AG10803 (cell line): ENCODE measurements around the gene TRIM36.

Source experiments
- DNase-seq: peaks from one replicate; pipeline ENCODE4 v3.0.0; 2010; ENCODE audit warnings: low read depth
- H3K4me3 ChIP-seq: 2 replicates; pipeline ENCODE4 v1.5.1; 2011; ENCODE audit warnings: mild to moderate bottlenecking, low read length, control low read depth
- TF ChIP-seq, protein P1 (sequence below): conservative IDR thresholded peaks from 2 replicates; pipeline ENCODE4 v1.5.1; 2011; ENCODE audit warnings: mild to moderate bottlenecking, low read length, control low read depth, inconsistent platforms

Gene TRIM36

GRCh38 chr5:115193295-115193694 is 23.6 kb upstream of the TRIM36 start:
- TF ChIP-seq, protein P1, sequence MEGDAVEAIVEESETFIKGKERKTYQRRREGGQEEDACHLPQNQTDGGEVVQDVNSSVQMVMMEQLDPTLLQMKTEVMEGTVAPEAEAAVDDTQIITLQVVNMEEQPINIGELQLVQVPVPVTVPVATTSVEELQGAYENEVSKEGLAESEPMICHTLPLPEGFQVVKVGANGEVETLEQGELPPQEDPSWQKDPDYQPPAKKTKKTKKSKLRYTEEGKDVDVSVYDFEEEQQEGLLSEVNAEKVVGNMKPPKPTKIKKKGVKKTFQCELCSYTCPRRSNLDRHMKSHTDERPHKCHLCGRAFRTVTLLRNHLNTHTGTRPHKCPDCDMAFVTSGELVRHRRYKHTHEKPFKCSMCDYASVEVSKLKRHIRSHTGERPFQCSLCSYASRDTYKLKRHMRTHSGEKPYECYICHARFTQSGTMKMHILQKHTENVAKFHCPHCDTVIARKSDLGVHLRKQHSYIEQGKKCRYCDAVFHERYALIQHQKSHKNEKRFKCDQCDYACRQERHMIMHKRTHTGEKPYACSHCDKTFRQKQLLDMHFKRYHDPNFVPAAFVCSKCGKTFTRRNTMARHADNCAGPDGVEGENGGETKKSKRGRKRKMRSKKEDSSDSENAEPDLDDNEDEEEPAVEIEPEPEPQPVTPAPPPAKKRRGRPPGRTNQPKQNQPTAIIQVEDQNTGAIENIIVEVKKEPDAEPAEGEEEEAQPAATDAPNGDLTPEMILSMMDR = no peak
- no peak overlapping the region for H3K4me3 ChIP-seq
- no peak for DNase-seq

DNA sequence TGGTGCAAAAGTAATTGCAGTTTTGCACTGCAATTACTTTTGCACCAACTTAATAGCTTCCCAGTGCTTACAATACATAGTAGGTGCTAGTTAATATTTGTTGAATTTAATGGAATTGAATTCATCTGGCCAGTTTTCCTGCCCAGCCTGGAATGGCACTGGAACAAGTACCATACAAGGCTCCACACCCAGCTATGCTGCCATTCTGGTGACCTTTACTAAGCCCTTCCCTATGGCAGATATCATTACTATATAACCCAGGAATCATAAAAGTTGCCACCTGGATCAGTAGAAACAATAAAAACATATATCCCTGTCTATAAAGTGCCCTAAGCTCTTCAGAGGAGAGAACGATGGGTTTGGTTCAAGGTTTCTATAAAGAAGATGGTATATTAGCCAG is 22.4 kb upstream of the TRIM36 start:
- no peak for DNase-seq
- TF ChIP-seq, protein P1 = no peak
- no peak overlapping the region for H3K4me3 ChIP-seq

- TF ChIP-seq, protein P1 = no peak
- no peak for DNase-seq
- no peak overlapping the region for H3K4me3 ChIP-seq
Observed at GRCh38 chr5:115191474-115192031, 21.8 kb upstream of the TRIM36 start.

- no peak overlapping the region for H3K4me3 ChIP-seq
- TF ChIP-seq, protein P1 = no peak
- no peak for DNase-seq
Observed at GRCh38 chr5:115190388-115190787, 20.7 kb upstream of the TRIM36 start.

DNA sequence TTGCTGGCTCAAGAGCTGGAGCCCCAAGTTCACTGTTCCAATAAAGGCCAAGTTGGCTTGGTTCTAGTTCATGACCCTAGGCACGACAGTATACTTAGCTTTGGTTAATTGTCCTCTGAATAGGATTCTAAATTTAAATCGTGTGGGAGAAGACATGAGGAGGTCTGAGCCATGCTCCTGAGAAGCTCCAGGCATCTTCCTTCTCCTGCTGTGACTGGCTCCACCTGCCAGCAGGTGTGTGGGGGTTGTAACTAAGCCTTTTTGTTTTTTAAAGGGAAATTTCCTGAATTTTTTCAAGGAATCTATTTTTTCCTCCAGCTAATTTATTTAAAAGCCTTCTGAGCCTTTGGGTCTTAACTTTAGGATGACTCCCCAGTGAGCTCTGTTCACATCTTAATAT is 20.2 kb upstream of the TRIM36 start:
- TF ChIP-seq, protein P1 = no peak
- no peak for DNase-seq
- no peak overlapping the region for H3K4me3 ChIP-seq

- TF ChIP-seq, protein P1 = no peak
- DNase-seq = no peak
- H3K4me3 ChIP-seq = no peak overlapping the region
Observed at GRCh38 chr5:115186794-115187193, 17.1 kb upstream of the TRIM36 start.

GRCh38 chr5:115184770-115185169 is 15.1 kb upstream of the TRIM36 start:
- DNase-seq = peak; percentile 8
- TF ChIP-seq, protein P1 = no peak
- no peak overlapping the region for H3K4me3 ChIP-seq
